ENCODE measurements around the gene TAC4.
A peak's percentile ranks its signal among the peaks of the same experiment; 100 is the strongest.

TAC4 gene

DNA sequence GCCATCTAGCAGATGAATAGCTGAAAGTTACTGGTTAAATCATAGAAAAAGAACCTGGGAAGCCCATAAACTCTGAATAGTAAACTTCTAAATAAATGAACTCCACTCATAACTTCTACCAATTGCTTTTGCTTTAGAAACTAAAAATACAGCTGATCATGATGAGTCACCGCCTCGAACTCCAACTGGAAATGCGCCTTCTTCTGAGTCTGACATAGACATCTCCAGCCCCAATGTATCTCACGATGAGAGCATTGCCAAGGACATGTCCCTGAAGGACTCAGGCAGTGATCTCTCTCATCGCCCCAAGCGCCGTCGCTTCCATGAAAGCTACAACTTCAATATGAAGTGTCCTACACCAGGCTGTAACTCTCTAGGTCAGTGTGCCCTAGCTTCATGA lies 49.7 kb downstream of the TAC4 start:
- FAIRE-seq = no peak

DNA sequence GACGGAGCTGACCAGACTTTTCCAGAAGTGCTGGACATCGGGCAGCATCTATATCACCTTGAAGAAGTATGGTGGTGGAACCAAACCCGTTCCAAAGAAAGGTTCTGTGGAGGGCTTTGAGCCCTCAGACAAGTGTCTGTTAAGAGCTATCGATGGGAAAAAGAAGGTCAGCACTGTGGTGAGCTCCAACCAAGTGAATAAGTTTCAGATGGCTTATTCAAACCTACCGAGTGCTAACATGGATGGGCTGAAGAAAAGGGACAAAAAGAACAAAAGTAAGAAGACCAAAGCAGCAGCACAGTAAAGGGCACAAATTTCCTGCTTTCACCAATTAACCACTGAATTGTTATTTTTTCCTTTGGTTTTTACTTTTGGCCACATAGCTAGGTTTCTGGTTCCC lies 52.5 kb downstream of the TAC4 start:
- no peak for FAIRE-seq

DNA sequence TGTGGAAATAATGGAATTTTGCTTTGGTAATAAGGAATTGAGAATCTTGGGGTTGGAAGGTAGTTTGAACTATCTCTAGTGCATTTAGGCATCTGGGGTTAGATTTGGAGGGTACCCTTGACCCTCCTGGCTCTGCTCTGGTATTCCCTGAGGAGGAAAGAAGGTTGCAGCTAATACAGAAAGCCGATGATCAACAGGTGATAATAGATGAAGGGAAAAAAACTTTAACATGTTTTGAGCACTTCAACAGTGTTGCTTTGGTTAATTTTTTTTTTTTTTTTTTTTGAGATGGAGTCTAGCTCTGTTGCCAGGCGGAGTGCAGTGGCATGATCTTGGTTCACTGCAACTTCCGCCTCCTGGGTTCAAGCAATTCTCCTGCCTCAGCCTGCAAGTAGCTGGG lies 54.6 kb downstream of the TAC4 start:
- FAIRE-seq = no peak

DNA sequence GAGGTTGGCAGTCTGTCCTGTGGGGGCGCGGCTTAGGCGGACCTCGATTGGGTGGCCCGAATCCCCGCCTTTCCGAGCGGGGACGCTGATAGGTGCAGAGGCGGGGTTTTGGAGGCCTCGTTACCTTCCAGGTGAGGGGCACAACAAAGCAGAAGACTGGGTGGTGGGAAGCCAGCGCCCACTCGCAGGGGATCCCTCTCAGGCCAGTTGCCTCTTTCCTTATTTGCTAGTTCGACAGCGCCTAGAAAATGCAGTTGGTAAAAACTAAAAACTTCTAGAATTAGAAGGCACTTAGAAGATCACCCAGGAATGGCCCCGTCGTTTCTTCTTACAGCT lies 58.7 kb downstream of the TAC4 start:
- no peak for FAIRE-seq

DNA sequence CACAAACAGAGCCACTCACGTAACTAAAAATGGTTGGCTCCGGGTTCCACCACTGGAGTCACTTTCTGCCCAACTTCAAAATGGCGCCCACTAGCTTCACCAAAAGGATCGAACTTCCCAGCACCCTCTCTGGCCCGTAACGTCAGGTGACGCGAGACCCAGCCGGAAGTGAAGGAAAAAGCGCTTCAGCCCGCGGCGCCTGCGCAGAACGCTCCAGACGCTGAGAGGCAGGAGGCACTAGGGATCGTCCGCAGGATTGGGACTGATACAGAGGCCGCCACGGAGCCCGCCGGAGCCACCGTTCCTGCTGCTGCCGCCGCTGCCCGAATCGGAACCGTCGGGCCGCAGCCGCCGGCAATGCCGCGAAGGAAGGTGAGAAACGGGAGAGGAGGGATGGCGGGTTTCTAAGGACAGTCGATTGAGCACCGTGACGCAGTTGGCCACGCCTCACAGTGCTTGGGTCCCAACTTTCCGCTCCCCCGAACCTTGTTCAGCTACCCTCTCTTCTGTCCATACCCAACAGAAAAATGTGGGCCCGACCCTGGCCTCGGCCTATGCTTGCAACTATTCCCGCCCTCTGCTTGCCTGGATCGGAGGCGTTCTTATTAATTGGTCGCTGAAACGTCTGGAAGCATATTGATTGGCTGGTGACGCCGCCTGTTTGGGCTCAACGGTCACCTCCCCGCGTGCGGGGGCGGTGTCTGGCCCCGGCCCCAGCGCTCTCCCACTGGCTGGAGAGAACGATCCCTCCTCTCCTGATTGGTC lies 59.2 kb downstream of the TAC4 start, which contains the start of gene KAT7:
Gene KAT7 (plus strand): TSS at position 204 of the 765 bp plus-strand sequence. CDS start 154 bp downstream, at position 358.
- FAIRE-seq = peak; percentile 98
